Stimulated activated CD8-positive, alpha-beta memory T cell treated with anti-CD3 and anti-CD28 coated beads, Interleukin-12 subunit alpha, Interleukin-12 subunit beta, amount 100 ng/mL, for 4 hours (primary cell): ENCODE measurements around the gene CCSAP.
"Not testable (repeated sequence)": the region's sequence is repeated elsewhere in the genome, so short reads cannot be mapped to it uniquely, and the experiment has no call there.

Source experiments
- DNase-seq: peaks from one replicate; pipeline ENCODE4 v3.0.0-alpha.2; 2020; ENCODE audit warnings: low read depth

CCSAP gene

DNA sequence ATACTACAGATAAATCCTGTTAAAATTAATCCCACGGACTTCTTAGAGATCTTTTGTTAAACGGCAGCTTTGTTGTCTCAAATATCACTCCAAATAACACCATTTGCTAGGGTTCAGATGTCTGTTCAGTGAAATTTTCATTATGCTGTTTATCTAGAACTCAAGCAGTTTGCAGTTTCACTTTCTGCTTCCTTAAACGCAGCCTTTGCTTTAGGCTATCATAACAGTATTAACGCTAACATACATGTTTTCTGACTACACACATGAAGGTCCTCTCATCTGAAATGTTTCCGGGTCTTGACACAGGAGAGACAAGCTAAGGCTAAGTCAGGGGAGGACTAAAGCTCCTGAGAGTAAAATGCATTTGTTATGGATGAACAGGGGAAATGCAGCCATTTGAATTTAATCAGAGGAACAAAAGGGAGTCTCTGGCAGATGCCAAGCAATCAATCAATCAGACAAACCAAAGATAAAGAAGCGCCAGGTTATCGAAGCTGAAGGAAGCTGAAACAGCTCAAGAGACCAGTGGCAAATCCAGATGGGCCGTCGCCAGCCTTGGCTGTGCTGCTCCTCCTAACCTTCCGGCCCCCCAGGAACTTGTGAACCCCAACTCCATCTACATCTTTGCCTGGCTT, 16.9 kb downstream of the CCSAP start:
- DNase-seq, result no peak

DNA sequence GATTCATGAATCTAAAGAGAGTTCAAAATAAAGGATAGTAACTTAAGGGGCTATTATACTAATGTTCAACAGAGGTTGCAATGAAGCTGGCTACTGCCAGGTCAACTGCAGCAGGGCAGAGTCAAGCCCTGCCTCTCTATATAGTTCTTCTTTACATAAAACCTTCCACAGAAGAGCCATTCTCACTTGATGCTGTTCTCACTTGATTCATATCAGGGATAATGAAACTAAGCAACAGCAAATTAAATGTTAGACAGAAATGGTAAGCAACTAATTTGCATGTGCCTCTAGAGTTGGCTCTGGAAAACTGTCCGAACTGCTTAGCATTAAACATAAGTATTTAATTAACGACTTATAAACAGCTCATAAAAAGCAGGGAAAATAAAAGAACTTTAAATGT, 17.4 kb downstream of the CCSAP start:
- no peak for DNase-seq

GRCh38 chr1:229323885-229324553, 18.8 kb downstream of the CCSAP start:
- DNase-seq, result no peak

DNA sequence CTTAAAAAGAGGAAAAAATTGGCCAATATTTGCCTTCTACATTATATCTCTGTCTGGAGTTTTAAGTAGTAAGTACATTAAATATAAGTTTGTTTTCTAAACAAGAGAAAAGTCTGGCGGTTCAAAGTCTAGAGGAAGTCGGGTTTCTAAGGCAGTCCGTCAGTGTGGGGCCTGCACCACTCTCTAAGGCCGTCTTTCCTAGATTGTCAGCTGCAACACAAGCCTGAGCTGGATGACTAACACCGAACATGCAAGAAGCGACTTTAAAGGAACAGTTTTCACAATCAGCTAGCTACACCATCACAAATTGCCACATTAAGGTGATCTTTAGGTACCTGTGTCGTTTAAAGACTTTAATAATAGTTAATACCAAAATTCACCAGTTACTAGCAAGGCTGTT, 19.6 kb downstream of the CCSAP start:
- DNase-seq, result no peak

DNA sequence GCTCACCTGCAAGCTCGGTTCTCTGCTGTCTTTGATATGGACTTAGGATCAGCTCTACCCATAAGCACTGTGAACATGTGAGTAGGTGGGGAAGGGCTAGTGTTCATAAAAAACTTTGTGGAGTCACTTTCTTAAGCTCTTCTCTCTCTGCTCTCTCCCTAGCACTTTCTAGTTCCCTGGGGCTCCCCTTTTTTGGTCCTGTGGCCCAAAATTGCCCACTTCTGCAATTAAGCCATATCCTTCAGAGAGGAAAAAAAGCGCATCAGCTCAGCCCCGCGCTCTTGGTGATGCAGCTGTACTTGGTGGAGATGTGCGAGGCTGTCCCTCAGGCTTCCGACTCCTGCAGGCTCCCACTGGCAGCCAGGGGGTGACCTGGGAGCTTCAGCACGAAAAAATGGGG, 23.4 kb downstream of the CCSAP start:
- DNase-seq, result no peak

DNA sequence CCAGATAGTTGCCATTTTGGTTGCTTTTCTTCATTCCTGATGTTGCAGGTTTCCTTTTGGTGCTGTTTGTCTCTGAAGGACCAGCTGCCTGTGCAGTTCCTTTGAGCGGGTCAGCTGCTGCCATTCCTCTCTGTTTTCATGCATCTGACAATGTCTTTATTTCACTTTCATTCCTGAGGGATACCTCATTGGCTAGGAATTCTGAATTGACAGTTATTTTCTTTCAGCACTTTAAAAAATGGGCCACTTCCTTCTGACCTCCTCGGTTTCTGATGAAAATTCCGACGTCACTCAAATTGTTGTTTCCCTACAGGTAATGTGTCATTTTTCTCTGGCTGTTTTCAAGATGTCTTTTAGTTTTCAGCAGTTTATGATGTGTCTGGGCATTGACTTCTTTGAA, 24.8 kb downstream of the CCSAP start:
- no peak for DNase-seq

GRCh38 chr1:229316166-229316565, 26.7 kb downstream of the CCSAP start:
- no peak for DNase-seq

DNA sequence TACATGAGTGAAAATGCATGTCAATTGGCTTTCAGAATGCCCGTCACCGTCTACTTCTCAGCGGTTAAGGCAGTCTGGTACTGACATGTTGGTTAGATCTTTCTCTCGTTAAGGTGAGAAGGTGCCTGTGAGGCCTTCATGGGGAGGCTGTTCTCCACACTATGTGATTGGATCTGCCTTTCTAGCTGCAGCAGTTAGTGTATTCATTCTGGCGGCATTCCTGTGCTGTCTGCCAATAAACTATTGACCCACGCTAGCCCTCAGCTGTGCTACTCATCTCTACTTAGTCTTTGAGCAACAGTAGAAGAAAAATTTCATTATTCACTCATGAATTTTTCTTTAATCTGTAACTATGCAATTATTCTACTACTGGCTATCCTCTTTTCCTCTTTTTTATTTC, 32.0 kb downstream of the CCSAP start:
- no peak for DNase-seq

DNA sequence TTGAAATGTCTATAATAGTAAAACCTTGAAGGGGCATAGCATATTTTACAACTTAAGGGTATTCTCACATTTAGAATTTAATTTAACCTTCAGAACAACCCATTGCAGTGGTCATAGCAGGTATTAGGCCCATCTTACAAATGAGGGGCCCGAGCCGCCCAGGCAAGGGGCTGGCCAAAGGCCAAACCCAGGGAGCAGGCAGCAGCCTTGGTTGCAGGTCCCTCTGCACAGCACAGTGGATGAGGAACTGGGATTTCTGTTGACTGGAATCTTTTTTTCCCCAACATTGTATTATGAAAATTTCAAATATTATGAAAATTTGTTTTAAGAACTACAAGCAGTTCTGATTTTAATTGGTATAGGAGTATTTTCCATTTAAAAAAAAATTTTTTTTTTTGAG, 33.2 kb downstream of the CCSAP start:
- DNase-seq, result no peak

DNA sequence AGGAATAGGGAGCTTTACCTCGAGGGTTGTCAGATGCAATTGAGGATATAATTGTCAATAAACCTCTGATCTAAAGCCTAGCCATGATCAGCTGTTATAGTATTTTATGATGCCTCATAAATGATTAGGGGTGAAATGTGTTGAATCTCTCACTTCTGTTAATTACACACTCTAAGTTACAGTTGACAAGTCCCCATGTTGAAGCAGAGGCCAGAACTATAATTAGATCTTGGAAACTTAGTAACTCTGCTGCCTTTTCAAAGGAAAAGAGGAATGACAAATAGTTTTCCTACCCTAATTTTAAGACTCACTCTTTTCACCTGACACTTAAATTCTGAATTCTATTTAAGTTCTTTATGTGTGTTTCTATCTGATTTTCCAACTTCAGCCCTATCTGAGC, 33.8 kb downstream of the CCSAP start:
- no peak for DNase-seq

GRCh38 chr1:229305392-229305791, 37.5 kb downstream of the CCSAP start:
- DNase-seq, result no peak

GRCh38 chr1:229303855-229304254, 39.0 kb downstream of the CCSAP start:
- no peak for DNase-seq

DNA sequence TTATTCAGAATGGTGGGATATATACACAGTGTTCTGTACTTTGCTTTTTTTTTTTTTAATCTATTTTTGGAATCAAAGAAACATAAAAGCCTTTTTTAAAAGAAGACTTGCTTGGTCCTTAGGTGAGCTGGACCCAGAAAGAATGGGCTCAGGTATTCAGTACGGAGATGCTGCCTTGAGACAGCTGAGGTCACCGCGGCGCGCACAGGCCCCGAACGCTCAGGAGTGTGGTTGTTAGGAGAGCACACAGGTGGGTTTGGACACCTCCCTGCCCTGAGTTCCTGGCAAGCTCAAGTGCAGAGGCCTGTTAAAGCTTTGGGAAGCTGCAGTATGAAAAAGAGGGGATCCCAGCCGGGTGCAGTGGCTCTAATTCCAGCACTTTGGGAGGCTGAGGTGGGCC, 40.1 kb downstream of the CCSAP start:
- DNase-seq, result no peak

- DNase-seq, result no peak
Measured at GRCh38 chr1:229300099-229300757, 42.6 kb downstream of the CCSAP start.

DNA sequence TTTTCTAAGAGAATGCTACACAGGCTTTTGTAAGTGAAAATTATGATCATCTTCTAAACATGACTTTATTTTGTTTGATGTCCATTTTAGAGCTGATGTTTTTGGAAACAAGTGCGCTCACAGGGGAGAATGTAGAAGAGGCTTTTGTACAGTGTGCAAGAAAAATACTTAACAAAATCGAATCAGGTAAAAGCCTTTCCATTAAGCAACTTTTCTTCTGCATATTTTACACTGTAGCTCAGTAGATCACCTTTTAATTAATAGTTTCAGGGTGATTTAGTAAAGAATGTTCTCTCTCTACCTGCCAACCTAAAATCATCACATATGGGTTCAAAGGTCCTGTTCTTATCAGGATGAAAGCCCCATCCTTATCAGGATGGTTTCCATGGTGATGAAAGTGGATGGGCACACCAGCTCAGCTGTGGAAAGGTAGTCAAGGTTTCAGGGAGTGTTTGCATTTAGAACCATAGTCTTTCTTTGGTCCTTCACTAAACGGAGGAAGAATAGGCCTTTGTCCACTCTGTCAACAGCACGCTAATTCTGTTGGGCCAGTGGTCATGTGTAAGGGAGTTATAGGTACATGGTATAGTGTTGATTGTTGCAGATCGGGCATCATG, 43.9 kb downstream of the CCSAP start:
- DNase-seq, result no peak

GRCh38 chr1:229298420-229298819, 44.4 kb downstream of the CCSAP start:
- DNase-seq, result no peak

GRCh38 chr1:229297746-229298145, 45.1 kb downstream of the CCSAP start:
- no peak for DNase-seq

DNA sequence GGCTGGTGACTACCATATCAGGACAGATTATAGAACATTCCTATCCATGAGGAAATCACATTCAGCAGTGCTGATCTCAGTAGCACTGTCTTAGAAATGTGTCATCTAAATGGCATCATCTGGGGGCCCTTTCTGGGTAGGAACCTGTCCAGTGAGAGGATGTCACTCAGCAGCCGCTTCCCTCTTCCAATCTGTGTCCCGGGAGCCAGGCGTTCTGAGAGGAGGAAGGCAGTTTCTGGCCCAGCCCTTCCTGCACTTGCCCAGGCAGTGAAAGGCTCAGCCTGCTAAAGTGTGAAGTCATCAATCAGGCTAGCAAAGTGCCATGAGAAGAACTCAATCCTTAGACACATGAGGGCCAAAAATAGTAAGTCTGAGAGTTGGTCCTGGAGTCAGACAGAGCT, 46.3 kb downstream of the CCSAP start:
- no peak for DNase-seq

GRCh38 chr1:229295745-229296144, 47.1 kb downstream of the CCSAP start:
- no peak for DNase-seq

DNA sequence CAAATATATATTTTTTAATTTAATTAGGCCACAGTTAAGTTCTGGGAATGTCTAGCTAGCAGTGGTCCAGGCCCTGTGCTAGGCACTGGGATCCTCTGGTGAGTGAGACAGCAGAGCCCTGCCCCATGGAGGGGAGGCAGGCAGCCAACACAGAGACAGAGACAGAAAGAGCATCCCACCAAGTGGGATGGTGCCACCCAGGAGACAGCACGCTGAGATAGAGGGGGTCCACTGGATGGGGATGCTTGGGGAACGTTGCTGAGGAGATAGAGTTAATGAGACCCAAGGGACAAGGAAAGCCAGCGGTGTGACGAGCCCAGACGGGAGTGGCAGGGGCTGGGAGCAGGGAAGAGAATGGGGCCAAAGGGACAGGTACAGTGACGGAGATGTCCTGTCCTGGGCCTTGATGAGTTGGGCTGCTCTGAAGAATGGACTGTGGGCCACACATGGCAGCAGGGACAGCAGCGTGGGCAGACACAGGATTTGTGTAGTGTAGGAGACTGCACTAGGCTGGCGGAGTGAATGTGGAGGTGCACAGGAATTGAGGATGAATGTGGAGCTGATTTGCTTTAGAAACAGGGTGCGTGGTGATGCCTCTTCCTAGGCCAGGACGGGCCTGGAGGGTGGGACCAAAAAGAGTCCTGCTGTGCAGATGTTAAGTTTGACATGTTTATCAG, 49.2 kb downstream of the CCSAP start:
- no peak for DNase-seq

DNA sequence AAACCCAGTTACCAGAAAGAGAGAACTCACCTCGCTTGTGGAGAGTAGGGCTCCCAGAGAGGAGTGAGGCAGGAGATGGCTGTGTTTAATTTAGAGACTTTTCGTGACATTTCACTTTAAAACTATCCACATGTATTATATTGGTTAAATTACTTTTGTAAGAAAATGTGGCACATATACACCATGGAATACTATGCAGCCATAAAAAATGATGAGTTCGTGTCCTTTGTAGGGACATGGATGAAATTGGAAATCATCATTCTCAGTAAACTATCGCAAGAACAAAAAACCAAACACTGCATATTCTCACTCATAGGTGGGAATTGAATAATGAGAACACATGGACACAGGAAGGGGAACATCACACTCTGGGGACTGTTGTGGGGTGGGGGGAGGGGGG, 51.2 kb downstream of the CCSAP start:
- DNase-seq, result not testable (repeated sequence)

DNA sequence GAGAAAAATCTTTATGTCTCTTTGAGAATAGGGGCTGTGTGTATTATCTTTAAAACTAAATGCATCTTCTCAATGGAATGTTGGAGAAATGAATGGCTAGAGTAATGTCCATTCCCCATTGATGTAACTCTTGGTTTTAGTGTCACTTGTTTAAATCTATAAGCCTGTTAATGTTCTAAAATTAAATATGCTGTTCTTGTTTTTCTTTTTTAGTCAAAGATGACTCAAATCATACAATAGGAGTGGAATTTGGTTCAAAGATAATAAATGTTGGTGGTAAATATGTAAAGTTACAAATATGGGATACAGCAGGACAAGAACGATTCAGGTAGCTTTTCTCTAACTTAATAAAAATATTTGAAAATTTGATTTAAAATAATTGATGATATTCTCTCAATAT, 54.3 kb downstream of the CCSAP start:
- no peak for DNase-seq

DNA sequence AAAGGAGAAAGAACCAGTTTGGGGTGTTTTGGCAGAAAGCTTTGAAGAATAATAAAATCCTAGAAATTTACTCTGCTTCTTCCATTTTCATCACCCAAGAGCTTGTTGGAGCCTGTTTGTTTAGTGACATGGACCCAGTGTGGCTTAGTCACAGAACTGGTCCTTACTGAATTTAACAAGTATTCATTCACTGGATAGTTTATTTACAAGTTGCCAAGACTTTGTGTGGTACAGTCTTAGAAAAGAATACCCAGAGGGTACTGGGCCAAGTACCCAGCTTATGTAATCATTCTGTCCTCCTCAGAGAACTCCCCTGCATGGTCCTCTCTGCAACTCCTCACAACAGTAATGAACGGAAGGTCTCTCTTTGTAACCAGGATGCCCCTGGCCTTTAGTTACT, 55.6 kb downstream of the CCSAP start:
- DNase-seq, result no peak
